HEK293T (cell line): ENCODE data around the gene PACRG.

Experiments used
- NFRKB ChIP-seq: fragments of 450-650 bp; IDR thresholded peaks from 2 replicates; pipeline ENCODE4 v1.6.1; 2016; ENCODE audit warnings: mild to moderate bottlenecking, moderate library complexity
- SP1 ChIP-seq: fragments of 450-650 bp; IDR thresholded peaks from 2 replicates; pipeline ENCODE4 v1.6.1; 2017
- SUZ12 ChIP-seq: fragments of 450-650 bp; IDR thresholded peaks from 2 replicates; pipeline ENCODE4 v1.6.1; 2016; ENCODE audit warnings: mild to moderate bottlenecking
- ZNF384 ChIP-seq: fragments of 450-650 bp; IDR thresholded peaks from 2 replicates; pipeline ENCODE4 v1.6.1; 2016

- TF ChIP-seq ZNF384 (no peak), SP1 (no peak), SUZ12 (no peak), NFRKB (no peak)
Observed at GRCh38 chr6:163311830-163312229, 584.1 kb downstream of the PACRG start.
